Measurements from ENCODE around the gene FGF19. TPM values are rescaled to one million over a fixed set of nuclear protein-coding genes. Genes with fewer than 3 reads are reported as not detected.

Gene FGF19
- total RNA-seq, 3 donors from 2014 or later: not detected

DNA sequence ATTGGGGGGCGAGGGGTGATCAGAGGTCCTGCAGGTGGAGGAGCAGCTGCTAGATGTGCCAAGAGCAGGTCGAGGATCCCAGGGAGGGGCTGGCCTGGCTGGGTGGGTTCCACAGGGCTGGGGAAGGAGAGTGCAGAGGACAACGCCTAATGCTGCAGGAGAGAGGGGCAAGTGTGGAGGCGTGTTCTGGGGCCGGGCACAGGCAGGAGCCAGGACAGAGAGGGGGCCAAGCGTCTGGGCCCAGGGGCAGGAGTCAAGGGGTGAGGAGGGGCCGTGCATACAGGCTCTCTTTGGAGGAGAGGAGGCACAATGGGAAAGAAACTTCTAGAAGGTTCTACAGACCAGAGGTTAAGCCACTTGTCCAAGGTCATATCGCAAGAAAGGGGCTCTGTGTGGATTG is 26.7 kb upstream of the FGF19 start:
- ATAC-seq: no peak
- Mint-ChIP-seq H3K27me3 (ENCODE audit: low read depth) (peaks cover 61% of the 10 kb centered on the region), H3K4me3 (no peak overlapping the region)

DNA sequence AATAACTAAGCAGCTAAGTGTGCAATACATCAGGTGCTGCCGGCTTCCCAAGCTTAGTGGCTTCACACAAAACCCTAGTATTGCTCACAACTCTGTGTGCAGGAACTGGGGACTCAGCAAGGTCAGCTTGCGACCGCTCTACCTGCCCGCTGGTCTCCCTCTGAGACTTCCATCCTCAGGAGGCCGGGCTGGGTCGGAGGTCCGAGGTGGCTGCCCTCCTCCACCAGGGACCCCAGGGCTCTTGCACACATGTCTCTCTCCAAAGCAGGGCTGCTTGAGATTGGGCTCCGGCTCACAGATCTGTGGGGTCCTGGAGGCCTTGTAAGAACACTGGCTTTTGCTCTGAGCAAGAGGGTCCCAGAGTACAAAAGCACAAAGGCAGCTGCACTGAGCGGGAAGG is 25.4 kb upstream of the FGF19 start:
- Mint-ChIP-seq H3K4me3 (no peak overlapping the region), H3K27me3 (ENCODE audit: low read depth) (peaks cover 68% of the 10 kb centered on the region), H3K4me1 (ENCODE audit: low read depth) (no peaks in the 10 kb centered on the region), H3K9me3 (peaks cover 3% of the 10 kb centered on the region), H3K36me3 (ENCODE audit: insufficient read depth) (no peaks in the 10 kb centered on the region)
- DNase-seq (no peak), ATAC-seq (no peak)

More for the DNA sequence above, 26.7 kb upstream of the FGF19 start:
- no peak for DNase-seq
- Mint-ChIP-seq H3K36me3 (ENCODE audit: insufficient read depth) (no peaks in the 10 kb centered on the region), H3K4me1 (ENCODE audit: low read depth) (no peaks in the 10 kb centered on the region), H3K9me3 (peaks cover 9% of the 10 kb centered on the region)

DNA sequence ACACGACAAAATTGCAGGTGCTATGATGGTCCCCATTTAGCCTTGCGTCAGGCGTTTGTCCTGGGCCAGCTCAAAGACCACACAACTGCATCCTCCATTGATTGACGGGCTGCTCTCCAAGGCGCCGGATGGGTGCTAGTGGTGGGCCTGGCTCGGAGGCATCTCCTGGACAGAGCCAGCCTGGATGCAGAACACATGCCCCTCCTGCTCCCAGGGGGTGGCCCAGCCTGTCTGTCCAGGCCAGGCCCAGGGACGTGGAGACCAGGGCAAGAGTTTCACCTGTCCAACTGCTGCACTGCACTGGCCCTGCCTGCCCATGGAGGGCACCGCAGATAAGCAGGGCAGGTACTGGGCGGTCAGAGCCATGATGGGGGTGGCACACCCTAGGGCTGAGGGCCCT is 23.4 kb upstream of the FGF19 start:
- H3K4me3 Mint-ChIP-seq: no peak overlapping the region
- no peaks in the 10 kb centered on the region for H3K9me3 Mint-ChIP-seq
- H3K27me3 Mint-ChIP-seq (ENCODE audit: low read depth): peaks cover 68% of the 10 kb centered on the region
- DNase-seq (no peak), ATAC-seq (no peak)
- no peaks in the 10 kb centered on the region for H3K4me1 Mint-ChIP-seq (ENCODE audit: low read depth)
- no peaks in the 10 kb centered on the region for H3K36me3 Mint-ChIP-seq (ENCODE audit: insufficient read depth)

DNA sequence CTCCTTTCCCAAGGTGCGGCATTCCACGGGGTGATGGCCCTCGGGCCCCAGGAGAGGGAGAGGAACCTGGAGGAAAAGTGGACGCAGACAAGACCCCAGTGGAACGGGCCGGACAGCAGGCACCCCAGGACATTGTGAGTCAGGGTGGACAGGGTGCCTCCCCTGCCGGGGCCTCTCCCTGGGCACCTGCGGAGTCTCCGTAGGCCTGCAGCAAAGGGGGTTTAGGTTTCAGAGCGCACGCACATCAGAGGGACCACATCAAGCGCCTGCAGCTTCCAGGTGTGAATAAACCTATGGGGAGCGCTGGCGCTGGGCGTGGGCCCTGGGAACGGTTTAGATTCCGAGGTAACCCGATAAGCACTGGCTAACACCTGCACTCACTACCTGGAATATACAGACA is 22.7 kb upstream of the FGF19 start:
- Mint-ChIP-seq H3K36me3 (ENCODE audit: insufficient read depth) (no peaks in the 10 kb centered on the region), H3K4me1 (ENCODE audit: low read depth) (no peaks in the 10 kb centered on the region), H3K9me3 (no peaks in the 10 kb centered on the region), H3K4me3 (no peak overlapping the region), H3K27me3 (ENCODE audit: low read depth) (peaks cover 63% of the 10 kb centered on the region)
- no peak for DNase-seq
- no peak for ATAC-seq

DNA sequence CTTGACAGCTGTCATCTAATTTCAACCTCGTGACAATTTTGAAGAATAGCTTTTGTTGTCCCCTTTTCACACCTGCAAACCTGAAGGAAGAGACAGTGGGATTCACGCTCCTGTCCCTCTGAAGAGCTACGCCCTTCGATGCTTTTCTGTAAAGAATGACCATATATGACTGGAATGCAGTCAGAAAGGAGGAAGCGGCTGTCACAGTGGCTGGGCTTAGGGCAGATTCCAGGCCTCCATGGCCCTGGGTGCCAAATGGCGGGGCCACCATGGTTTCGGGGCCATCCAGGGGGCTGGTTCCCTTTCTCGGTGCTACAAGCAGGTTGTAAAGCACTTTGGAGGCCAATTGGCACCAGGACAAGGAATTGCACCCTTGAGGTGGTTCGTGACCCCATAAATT is 22.2 kb upstream of the FGF19 start:
- no peaks in the 10 kb centered on the region for H3K36me3 Mint-ChIP-seq (ENCODE audit: insufficient read depth)
- no peaks in the 10 kb centered on the region for H3K4me1 Mint-ChIP-seq (ENCODE audit: low read depth)
- H3K4me3 Mint-ChIP-seq: no peak overlapping the region
- H3K9me3 Mint-ChIP-seq: no peaks in the 10 kb centered on the region
- no peak for ATAC-seq
- peaks cover 62% of the 10 kb centered on the region for H3K27me3 Mint-ChIP-seq (ENCODE audit: low read depth)
- no peak for DNase-seq

- Mint-ChIP-seq H3K4me1 (ENCODE audit: low read depth) (no peaks in the 10 kb centered on the region), H3K36me3 (ENCODE audit: insufficient read depth) (no peaks in the 10 kb centered on the region), H3K27me3 (ENCODE audit: low read depth) (peaks cover 67% of the 10 kb centered on the region), H3K9me3 (no peaks in the 10 kb centered on the region), H3K4me3 (no peak overlapping the region)
- DNase-seq: no peak
- no peak for ATAC-seq
Observed at GRCh38 chr11:69721745-69722144, 17.9 kb upstream of the FGF19 start.

GRCh38 chr11:69721106-69721505 is 17.3 kb upstream of the FGF19 start:
- Mint-ChIP-seq H3K4me3 (no peak overlapping the region), H3K9me3 (no peaks in the 10 kb centered on the region), H3K36me3 (ENCODE audit: insufficient read depth) (no peaks in the 10 kb centered on the region), H3K4me1 (ENCODE audit: low read depth) (no peaks in the 10 kb centered on the region), H3K27me3 (ENCODE audit: low read depth) (peaks cover 61% of the 10 kb centered on the region)
- ATAC-seq: no peak
- DNase-seq: no peak

DNA sequence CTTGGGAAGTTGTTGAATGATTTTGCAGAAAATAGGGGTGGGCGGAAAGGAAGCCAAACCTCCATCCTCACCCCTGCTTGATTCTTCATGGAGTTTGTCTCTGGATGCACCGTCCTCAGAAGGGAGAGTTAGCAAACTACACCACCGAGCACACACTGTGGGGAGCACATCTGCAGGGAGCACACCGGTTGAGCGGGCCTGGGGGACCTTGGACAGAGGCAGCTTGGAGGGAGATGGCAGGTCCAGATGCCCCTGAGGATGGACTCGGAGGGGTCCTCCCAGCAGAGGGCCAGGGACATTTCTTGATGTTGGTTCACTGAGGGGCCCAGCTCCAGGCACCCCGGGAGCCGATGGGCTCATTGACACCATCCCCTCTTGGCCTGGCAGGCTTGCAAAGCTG is 15.1 kb upstream of the FGF19 start:
- no peak for ATAC-seq
- no peaks in the 10 kb centered on the region for H3K4me1 Mint-ChIP-seq (ENCODE audit: low read depth)
- H3K36me3 Mint-ChIP-seq (ENCODE audit: insufficient read depth): no peaks in the 10 kb centered on the region
- peaks cover 49% of the 10 kb centered on the region for H3K27me3 Mint-ChIP-seq (ENCODE audit: low read depth)
- H3K9me3 Mint-ChIP-seq: no peaks in the 10 kb centered on the region
- H3K4me3 Mint-ChIP-seq: no peak overlapping the region
- DNase-seq: no peak

GRCh38 chr11:69718147-69718546 is 14.3 kb upstream of the FGF19 start:
- H3K9me3 Mint-ChIP-seq: no peaks in the 10 kb centered on the region
- H3K4me3 Mint-ChIP-seq: no peak overlapping the region
- DNase-seq (no peak), ATAC-seq (peak; percentile 25 to 37)
- H3K4me1 Mint-ChIP-seq (ENCODE audit: low read depth): no peaks in the 10 kb centered on the region
- peaks cover 43% of the 10 kb centered on the region for H3K27me3 Mint-ChIP-seq (ENCODE audit: low read depth)
- no peaks in the 10 kb centered on the region for H3K36me3 Mint-ChIP-seq (ENCODE audit: insufficient read depth)

DNA sequence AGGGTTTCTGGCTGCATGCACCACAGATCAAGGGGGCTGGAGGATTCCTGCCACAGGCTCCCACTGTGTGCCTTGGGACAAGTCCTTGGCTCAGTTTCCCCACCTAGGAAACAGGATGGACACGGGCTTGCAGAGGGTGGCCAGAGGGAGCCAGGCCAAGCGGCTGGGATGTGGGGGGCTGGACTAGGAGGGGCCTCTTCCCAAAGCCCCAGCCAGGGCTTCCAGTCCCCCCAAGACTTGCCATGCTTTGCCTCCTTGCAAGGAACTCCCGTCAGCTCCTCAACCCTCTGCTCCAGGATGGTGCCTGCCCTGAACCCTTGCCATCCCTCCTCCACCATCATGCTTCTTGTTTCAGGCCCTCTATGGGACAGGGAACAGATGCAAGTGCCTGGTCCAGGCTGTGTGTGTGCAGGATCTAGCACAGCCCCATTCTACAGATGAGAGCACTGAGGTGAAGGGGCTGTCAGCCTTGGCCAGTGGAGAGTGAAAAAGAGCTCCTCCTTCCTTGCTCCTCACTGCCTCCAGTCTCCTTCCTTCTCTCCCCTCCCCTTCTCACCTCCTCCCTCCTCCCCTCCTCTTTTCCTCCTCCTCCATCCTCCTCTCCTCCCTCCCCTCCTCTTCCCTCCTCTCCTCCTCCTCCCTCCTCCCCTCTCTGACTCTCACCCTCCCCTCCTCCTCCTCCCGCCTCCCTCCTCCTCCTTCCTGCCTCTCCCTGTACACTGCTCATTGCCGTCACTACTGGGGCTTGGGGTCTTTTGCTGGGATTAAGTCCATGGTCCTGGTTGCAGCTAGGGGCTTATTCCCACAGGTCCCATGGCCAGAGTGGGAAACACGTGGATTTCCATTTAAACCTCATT is 13.3 kb upstream of the FGF19 start:
- DNase-seq: no peak
- Mint-ChIP-seq H3K9me3 (no peaks in the 10 kb centered on the region), H3K4me3 (no peak overlapping the region), H3K27me3 (ENCODE audit: low read depth) (peaks cover 38% of the 10 kb centered on the region), H3K4me1 (ENCODE audit: low read depth) (peaks cover under 1% of the 10 kb centered on the region), H3K36me3 (ENCODE audit: insufficient read depth) (no peaks in the 10 kb centered on the region)
- no peak for ATAC-seq

DNA sequence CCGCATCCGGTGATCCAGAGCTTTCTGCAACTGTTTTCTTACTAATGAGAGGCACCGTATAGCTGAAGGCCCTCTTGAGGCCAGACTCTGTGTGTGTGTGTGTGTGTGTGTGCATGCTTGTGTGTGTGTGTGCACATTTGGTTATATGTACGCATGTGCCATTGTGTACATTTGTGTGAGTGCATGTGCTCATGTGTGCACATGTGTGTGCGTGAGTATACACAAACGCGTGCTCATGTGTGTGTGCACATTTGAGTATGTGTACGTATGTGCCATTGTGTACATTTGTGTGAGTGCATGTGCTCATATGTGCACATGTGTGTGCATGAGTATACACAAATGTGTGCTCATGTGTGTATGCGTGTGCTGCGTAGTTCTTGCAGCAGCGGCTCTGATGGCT is 12.3 kb upstream of the FGF19 start:
- DNase-seq (no peak), ATAC-seq (no peak)
- peaks cover 8% of the 10 kb centered on the region for H3K4me1 Mint-ChIP-seq (ENCODE audit: low read depth)
- no peak overlapping the region for H3K4me3 Mint-ChIP-seq
- H3K36me3 Mint-ChIP-seq (ENCODE audit: insufficient read depth): no peaks in the 10 kb centered on the region
- H3K9me3 Mint-ChIP-seq: no peaks in the 10 kb centered on the region
- H3K27me3 Mint-ChIP-seq (ENCODE audit: low read depth): peaks cover 33% of the 10 kb centered on the region

DNA sequence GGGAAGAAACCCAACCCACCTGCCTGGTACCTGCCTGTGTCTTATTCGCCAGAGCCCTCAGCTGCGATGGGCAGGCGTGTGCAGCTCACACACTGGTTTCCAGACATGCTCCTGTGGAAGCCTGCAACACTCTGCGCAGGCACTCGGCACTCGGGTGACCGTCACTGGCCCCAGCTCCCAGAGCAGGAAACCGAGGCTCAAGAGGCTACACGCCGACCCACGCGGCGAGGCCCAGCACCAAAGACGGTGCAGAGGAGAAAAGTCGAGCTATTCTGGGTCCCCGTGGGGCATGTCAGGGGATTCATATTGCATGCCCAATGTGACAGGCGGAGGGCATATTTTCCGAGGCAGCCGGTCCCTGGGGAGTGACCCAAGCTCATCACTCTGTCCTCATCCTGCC is 11.6 kb upstream of the FGF19 start:
- DNase-seq (no peak), ATAC-seq (no peak)
- H3K27me3 Mint-ChIP-seq (ENCODE audit: low read depth): peaks cover 27% of the 10 kb centered on the region
- H3K9me3 Mint-ChIP-seq: no peaks in the 10 kb centered on the region
- no peaks in the 10 kb centered on the region for H3K36me3 Mint-ChIP-seq (ENCODE audit: insufficient read depth)
- H3K4me1 Mint-ChIP-seq (ENCODE audit: low read depth): peaks cover 8% of the 10 kb centered on the region
- H3K4me3 Mint-ChIP-seq: no peak overlapping the region

GRCh38 chr11:69711822-69712801 is 8.3 kb upstream of the FGF19 start:
- Mint-ChIP-seq H3K9me3 (no peaks in the 10 kb centered on the region), H3K27me3 (ENCODE audit: low read depth) (peaks cover 16% of the 10 kb centered on the region), H3K4me3 (peak overlapping the region; percentile 49), H3K4me1 (ENCODE audit: low read depth) (peaks cover 8% of the 10 kb centered on the region), H3K36me3 (ENCODE audit: insufficient read depth) (no peaks in the 10 kb centered on the region)
- DNase-seq (no peak), ATAC-seq (peak; percentile 51 to 52)

DNA sequence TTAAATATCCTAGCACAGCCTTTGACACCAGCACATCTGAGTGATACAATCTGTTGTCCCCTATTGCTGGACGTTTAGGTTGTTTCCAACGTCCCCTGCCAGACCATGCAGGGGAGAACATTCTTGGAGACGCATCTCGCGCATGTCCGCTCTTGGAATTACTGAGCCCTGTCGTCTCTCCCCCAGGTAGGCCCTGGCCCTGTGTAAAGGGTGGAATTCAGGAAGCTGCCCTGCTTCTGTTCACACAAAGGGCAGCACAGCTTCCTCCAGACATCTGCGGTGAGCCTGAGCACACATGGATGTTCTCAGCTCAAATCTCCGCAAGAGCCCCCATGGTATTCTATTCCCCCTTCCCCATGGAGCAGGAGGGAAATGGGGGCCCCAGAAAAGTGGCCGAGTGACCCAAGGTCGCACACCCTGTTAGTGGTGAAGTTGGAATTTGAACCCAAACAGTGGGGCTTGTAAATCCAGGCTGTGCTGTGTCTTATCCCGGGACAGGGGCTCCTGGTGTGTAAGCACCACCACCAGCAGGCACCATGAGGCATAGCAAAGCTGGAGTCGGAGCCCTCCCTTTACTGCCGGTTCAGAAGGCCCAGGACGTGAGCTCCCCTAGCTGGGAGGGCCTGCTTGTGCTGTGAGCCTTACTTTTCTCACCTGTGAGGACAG is 5.0 kb upstream of the FGF19 start:
- peaks cover 16% of the 10 kb centered on the region for H3K4me1 Mint-ChIP-seq (ENCODE audit: low read depth)
- no peak for ATAC-seq
- no peaks in the 10 kb centered on the region for H3K9me3 Mint-ChIP-seq
- H3K4me3 Mint-ChIP-seq: no peak overlapping the region
- no peak for DNase-seq
- H3K36me3 Mint-ChIP-seq (ENCODE audit: insufficient read depth): no peaks in the 10 kb centered on the region
- H3K27me3 Mint-ChIP-seq (ENCODE audit: low read depth): peaks cover 43% of the 10 kb centered on the region
